ENCODE results near the gene JAZF1.

- TF ChIP-seq CTCF (IDR thresholded peaks at IDR 0.05; ENCODE audit: insufficient read depth, low read length) (no peak), POLR2AphosphoS5 (IDR thresholded peaks at IDR 0.05; ENCODE audit: low read depth) (no peak)
Observed at GRCh38 chr7:27992755-27993493, 187.7 kb downstream of the JAZF1 start.

All from HL-60 (cell line).